PC-3 (cell line): Measurements from ENCODE around the gene TTC27.

Experiments
- EZH2 ChIP-seq: fragments of 300-600 bp; sonication (generic); IDR thresholded peaks from one replicate; pipeline ENCODE4 v1.6.1; 2017; ENCODE audit warnings: antibody characterized with exemption, mild to moderate bottlenecking, low read length; ENCODE audit not compliant: unreplicated experiment
- EZH2phosphoT487 ChIP-seq: fragments of 300-600 bp; sonication (generic); IDR thresholded peaks from 2 replicates; pipeline ENCODE4 v1.6.1; 2018; ENCODE audit warnings: mild to moderate bottlenecking, antibody characterized with exemption, low read length, borderline replicate concordance
- TF ChIP-seq, protein P1 (sequence below): fragments of 300-600 bp; sonication (generic); conservative IDR thresholded peaks from 2 replicates; pipeline ENCODE4 v1.5.1; 2017; ENCODE audit warnings: antibody characterized with exemption, low read depth, mild to moderate bottlenecking, low read length

- TF ChIP-seq, protein P1, sequence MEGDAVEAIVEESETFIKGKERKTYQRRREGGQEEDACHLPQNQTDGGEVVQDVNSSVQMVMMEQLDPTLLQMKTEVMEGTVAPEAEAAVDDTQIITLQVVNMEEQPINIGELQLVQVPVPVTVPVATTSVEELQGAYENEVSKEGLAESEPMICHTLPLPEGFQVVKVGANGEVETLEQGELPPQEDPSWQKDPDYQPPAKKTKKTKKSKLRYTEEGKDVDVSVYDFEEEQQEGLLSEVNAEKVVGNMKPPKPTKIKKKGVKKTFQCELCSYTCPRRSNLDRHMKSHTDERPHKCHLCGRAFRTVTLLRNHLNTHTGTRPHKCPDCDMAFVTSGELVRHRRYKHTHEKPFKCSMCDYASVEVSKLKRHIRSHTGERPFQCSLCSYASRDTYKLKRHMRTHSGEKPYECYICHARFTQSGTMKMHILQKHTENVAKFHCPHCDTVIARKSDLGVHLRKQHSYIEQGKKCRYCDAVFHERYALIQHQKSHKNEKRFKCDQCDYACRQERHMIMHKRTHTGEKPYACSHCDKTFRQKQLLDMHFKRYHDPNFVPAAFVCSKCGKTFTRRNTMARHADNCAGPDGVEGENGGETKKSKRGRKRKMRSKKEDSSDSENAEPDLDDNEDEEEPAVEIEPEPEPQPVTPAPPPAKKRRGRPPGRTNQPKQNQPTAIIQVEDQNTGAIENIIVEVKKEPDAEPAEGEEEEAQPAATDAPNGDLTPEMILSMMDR: no peak
- TF ChIP-seq EZH2: no peak
- TF ChIP-seq EZH2phosphoT487: no peak
Observed at GRCh38 chr2:32847734-32848133, 219.9 kb downstream of the TTC27 start.
